ENCODE results near the gene C1QTNF12. TPM values are rescaled to one million over a fixed set of nuclear protein-coding genes. Genes with fewer than 3 reads are reported as not detected.

C1QTNF12 gene
- total and polyA plus RNA-seq, 2 experiments from 2014 or later, result 4.1 to 4.2 TPM

DNA sequence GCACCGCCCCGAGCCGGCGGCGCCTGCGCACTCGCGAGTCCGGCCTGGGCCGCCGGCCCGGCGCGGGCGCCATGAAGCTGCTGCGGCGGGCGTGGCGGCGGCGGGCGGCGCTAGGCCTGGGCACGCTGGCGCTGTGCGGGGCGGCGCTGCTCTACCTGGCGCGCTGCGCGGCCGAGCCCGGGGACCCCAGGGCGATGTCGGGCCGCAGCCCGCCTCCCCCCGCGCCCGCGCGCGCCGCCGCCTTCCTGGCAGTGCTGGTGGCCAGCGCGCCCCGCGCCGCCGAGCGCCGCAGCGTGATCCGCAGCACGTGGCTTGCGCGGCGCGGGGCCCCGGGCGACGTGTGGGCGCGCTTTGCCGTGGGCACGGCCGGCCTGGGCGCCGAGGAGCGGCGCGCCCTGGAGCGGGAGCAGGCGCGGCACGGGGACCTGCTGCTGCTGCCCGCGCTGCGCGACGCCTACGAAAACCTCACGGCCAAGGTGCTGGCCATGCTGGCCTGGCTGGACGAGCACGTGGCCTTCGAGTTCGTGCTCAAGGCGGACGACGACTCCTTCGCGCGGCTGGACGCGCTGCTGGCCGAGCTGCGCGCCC, 14.2 kb downstream of the C1QTNF12 start, which contains the start of gene B3GALT6:
Gene B3GALT6 (plus strand): TSS at position 30 of the 588 bp plus-strand sequence. CDS start 42 bp downstream, at position 72.
- Mint-ChIP-seq H3K27ac (peak within 1 kb of the TSS; percentile 89), H3K36me3 (ENCODE audit: low read depth) (peaks cover 23% of the 10 kb centered on the region), H3K4me1 (peaks cover 18% of the 10 kb centered on the region), H3K4me3 (peak within 1 kb of the TSS; percentile 94), H3K27me3 (ENCODE audit: insufficient read depth, low read depth, poor library complexity) (peaks cover 13% of the 10 kb centered on the region), H3K9me3 (peaks cover 10% of the 10 kb centered on the region)
- Histone ChIP-seq H3K4me1 (ENCODE audit: insufficient read depth) (peaks cover 6% of the 10 kb centered on the region), H3K79me2 (replicated peaks; ENCODE audit: insufficient read depth) (peaks cover 40% of the 10 kb centered on the region), H3K9me2 (ENCODE audit: insufficient read depth) (no peaks in the 10 kb centered on the region), H3K4me2 (peak within 1 kb of the TSS; percentile 95), H3K36me3 (ENCODE audit: insufficient read depth) (no peaks in the 10 kb centered on the region), H2AFZ (peak within 1 kb of the TSS; percentile 52; the same call in 1 of the 2 replicates), H3K27ac (ENCODE audit: low read depth) (0 out of 2 replicates have a peak within 1 kb of the TSS, but pooled peaks have one; percentile 55), H3K4me3 (peak within 1 kb of the TSS; percentile 93), H4K20me1 (replicated peaks; ENCODE audit: insufficient read depth) (peaks cover 8% of the 10 kb centered on the region), H3F3A (replicated peaks; ENCODE audit: low read depth) (peaks cover 10% of the 10 kb centered on the region; the same call in 1 of the 2 replicates), H3K27me3 (ENCODE audit: insufficient read depth) (no peaks in the 10 kb centered on the region)
- TF ChIP-seq STAT1 (IDR thresholded peaks at IDR 0.05; ENCODE audit: unreplicated experiment) (no peak), POLR2AphosphoS5 (IDR thresholded peaks at IDR 0.05; ENCODE audit: low read depth) (no peak; the same call in 1 of the 2 replicates), ZNF114 (CRISPR knock-in tag; IDR thresholded peaks at IDR 0.05) (no peak), CREB1 (CRISPR knock-in tag; IDR thresholded peaks at IDR 0.05; ENCODE audit: low read depth) (no peak)
- DNase-seq (ENCODE audit: low spot score), result peak; percentile 61
- no peak for ATAC-seq

DNA sequence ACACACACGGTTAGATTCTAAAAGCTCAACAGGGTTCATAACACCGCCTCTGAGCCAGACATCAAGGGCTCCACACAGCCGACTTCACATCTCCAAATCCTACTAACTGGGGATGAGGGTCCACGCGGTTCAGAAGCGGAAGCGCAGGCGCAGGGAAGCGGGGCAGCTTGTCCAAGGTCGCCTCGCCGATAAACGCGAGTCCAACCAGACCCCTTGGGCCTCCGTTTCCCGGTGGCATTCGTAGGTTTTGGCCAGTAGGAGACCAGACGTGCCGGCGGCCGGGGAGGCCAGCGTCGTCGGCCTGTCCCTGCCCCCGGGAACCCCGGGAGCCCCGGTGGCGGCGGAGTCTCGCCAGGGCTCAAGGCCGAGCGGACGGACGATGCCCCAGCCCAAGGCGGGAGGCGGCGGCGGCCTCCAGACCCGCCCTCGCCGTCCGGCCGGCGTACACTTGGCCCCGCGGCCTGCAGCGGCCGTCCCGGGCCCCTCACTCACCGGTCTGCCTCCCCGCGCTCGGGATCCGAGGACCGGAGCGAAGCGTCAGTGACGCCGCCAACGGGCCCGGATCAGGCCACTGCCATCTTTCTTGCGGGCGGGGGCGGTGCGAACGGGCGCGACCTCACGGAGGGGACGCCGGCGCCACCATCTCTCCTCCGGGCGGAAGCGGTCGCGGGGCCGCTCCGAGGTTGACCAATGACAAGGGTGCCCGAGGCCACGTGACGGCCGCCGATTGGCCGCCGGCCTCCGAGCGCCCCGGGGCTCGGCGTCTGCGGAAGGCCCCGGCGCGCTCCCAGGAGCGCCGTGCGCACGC, 14.9 kb downstream of the C1QTNF12 start, which contains the start of gene SDF4:
Gene SDF4 (minus strand): TSS at position 602 of the 808 bp plus-strand sequence. CDS start 3,229 bp downstream, outside the sequence.
- 0 out of 2 replicates have a peak within 1 kb of the TSS, but pooled peaks have one; percentile 55 for H3K27ac ChIP-seq (ENCODE audit: low read depth)
- H3K4me1 ChIP-seq (ENCODE audit: insufficient read depth), result peaks cover 6% of the 10 kb centered on the region
- ATAC-seq (peak; percentile 87), DNase-seq (ENCODE audit: low spot score) (peak; percentile 97)
- H3K4me3 Mint-ChIP-seq, result peak within 1 kb of the TSS; percentile 94
- H4K20me1 ChIP-seq (replicated peaks; ENCODE audit: insufficient read depth), result peaks cover 8% of the 10 kb centered on the region
- H3F3A ChIP-seq (replicated peaks; ENCODE audit: low read depth), result peaks cover 10% of the 10 kb centered on the region; the same call in 1 of the 2 replicates
- H3K4me1 Mint-ChIP-seq, result peaks cover 18% of the 10 kb centered on the region
- peak within 1 kb of the TSS; percentile 89 for H3K27ac Mint-ChIP-seq
- H3K36me3 Mint-ChIP-seq (ENCODE audit: low read depth), result peaks cover 23% of the 10 kb centered on the region
- no peaks in the 10 kb centered on the region for H3K9me2 ChIP-seq (ENCODE audit: insufficient read depth)
- H2AFZ ChIP-seq, result peak within 1 kb of the TSS; percentile 52; the same call in 1 of the 2 replicates
- peaks cover 10% of the 10 kb centered on the region for H3K9me3 Mint-ChIP-seq
- peak within 1 kb of the TSS; percentile 93 for H3K4me3 ChIP-seq
- H3K27me3 ChIP-seq (ENCODE audit: insufficient read depth), result no peaks in the 10 kb centered on the region
- H3K4me2 ChIP-seq, result peak within 1 kb of the TSS; percentile 95
- H3K27me3 Mint-ChIP-seq (ENCODE audit: insufficient read depth, low read depth, poor library complexity), result peaks cover 13% of the 10 kb centered on the region
- H3K79me2 ChIP-seq (replicated peaks; ENCODE audit: insufficient read depth), result peaks cover 40% of the 10 kb centered on the region
- H3K36me3 ChIP-seq (ENCODE audit: insufficient read depth), result no peaks in the 10 kb centered on the region
- TF ChIP-seq STAT1 (IDR thresholded peaks at IDR 0.05; ENCODE audit: unreplicated experiment) (no peak), ZNF114 (CRISPR knock-in tag; IDR thresholded peaks at IDR 0.05) (no peak), EZH2 (IDR thresholded peaks at IDR 0.05; ENCODE audit: low read depth, unreplicated experiment) (no peak), POLR2AphosphoS5 (IDR thresholded peaks at IDR 0.05; ENCODE audit: low read depth) (peak; percentile 73), CREB1 (CRISPR knock-in tag; IDR thresholded peaks at IDR 0.05; ENCODE audit: low read depth) (peak; percentile 81)
- TF ChIP-seq, protein P1, sequence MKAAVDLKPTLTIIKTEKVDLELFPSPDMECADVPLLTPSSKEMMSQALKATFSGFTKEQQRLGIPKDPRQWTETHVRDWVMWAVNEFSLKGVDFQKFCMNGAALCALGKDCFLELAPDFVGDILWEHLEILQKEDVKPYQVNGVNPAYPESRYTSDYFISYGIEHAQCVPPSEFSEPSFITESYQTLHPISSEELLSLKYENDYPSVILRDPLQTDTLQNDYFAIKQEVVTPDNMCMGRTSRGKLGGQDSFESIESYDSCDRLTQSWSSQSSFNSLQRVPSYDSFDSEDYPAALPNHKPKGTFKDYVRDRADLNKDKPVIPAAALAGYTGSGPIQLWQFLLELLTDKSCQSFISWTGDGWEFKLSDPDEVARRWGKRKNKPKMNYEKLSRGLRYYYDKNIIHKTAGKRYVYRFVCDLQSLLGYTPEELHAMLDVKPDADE (IDR thresholded peaks at IDR 0.05), result peak; percentile 84
- TF ChIP-seq, protein P2, sequence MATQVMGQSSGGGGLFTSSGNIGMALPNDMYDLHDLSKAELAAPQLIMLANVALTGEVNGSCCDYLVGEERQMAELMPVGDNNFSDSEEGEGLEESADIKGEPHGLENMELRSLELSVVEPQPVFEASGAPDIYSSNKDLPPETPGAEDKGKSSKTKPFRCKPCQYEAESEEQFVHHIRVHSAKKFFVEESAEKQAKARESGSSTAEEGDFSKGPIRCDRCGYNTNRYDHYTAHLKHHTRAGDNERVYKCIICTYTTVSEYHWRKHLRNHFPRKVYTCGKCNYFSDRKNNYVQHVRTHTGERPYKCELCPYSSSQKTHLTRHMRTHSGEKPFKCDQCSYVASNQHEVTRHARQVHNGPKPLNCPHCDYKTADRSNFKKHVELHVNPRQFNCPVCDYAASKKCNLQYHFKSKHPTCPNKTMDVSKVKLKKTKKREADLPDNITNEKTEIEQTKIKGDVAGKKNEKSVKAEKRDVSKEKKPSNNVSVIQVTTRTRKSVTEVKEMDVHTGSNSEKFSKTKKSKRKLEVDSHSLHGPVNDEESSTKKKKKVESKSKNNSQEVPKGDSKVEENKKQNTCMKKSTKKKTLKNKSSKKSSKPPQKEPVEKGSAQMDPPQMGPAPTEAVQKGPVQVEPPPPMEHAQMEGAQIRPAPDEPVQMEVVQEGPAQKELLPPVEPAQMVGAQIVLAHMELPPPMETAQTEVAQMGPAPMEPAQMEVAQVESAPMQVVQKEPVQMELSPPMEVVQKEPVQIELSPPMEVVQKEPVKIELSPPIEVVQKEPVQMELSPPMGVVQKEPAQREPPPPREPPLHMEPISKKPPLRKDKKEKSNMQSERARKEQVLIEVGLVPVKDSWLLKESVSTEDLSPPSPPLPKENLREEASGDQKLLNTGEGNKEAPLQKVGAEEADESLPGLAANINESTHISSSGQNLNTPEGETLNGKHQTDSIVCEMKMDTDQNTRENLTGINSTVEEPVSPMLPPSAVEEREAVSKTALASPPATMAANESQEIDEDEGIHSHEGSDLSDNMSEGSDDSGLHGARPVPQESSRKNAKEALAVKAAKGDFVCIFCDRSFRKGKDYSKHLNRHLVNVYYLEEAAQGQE (IDR thresholded peaks at IDR 0.05; ENCODE audit: unreplicated experiment), result no peak
- TF ChIP-seq, protein P3, sequence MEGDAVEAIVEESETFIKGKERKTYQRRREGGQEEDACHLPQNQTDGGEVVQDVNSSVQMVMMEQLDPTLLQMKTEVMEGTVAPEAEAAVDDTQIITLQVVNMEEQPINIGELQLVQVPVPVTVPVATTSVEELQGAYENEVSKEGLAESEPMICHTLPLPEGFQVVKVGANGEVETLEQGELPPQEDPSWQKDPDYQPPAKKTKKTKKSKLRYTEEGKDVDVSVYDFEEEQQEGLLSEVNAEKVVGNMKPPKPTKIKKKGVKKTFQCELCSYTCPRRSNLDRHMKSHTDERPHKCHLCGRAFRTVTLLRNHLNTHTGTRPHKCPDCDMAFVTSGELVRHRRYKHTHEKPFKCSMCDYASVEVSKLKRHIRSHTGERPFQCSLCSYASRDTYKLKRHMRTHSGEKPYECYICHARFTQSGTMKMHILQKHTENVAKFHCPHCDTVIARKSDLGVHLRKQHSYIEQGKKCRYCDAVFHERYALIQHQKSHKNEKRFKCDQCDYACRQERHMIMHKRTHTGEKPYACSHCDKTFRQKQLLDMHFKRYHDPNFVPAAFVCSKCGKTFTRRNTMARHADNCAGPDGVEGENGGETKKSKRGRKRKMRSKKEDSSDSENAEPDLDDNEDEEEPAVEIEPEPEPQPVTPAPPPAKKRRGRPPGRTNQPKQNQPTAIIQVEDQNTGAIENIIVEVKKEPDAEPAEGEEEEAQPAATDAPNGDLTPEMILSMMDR (conservative IDR thresholded peaks at IDR 0.05; ENCODE audit: low read depth in 2 of 2), result no peak
